HK-2 (cell line): ENCODE data around the gene DSPP.
"Not testable (repeated sequence)": the region's sequence is repeated elsewhere in the genome, so short reads cannot be mapped to it uniquely, and the experiment has no call there.

Experiments
- DNase-seq: peaks from one replicate; pipeline ENCODE4 v3.0.0-alpha.2; 2018; ENCODE audit not compliant: unreplicated experiment

The DSPP gene

GRCh38 chr4:87608229-87608628 is at the start of gene DSPP:
Gene DSPP, plus strand, starts transcription at chr4:87608529. Its CDS starts 2,380 bp downstream, at chr4:87610909.
- no peak for DNase-seq

- DNase-seq = no peak
Observed at GRCh38 chr4:87559090-87559837, 49.1 kb upstream of the DSPP start.

- no peak for DNase-seq
Observed at GRCh38 chr4:87560802-87561201, 47.5 kb upstream of the DSPP start.

- DNase-seq = no peak
Observed at GRCh38 chr4:87565746-87566145, 42.6 kb upstream of the DSPP start.

GRCh38 chr4:87566276-87566675 is 42.1 kb upstream of the DSPP start:
- DNase-seq = no peak

- no peak for DNase-seq
Observed at GRCh38 chr4:87567191-87567590, 41.1 kb upstream of the DSPP start.

- no peak for DNase-seq
Observed at GRCh38 chr4:87570290-87570805, 38.0 kb upstream of the DSPP start.

GRCh38 chr4:87574376-87574775 is 34.0 kb upstream of the DSPP start:
- not testable (repeated sequence) for DNase-seq

GRCh38 chr4:87574996-87575395 is 33.3 kb upstream of the DSPP start:
- no peak for DNase-seq

- no peak for DNase-seq
Observed at GRCh38 chr4:87575408-87575807, 32.9 kb upstream of the DSPP start.

- no peak for DNase-seq
Observed at GRCh38 chr4:87575983-87576382, 32.3 kb upstream of the DSPP start.

GRCh38 chr4:87579478-87579877 is 28.9 kb upstream of the DSPP start:
- no peak for DNase-seq

GRCh38 chr4:87580057-87580456 is 28.3 kb upstream of the DSPP start:
- DNase-seq = no peak

GRCh38 chr4:87584222-87584908 is 24.0 kb upstream of the DSPP start:
- DNase-seq = no peak

- peak; percentile 7 for DNase-seq
Observed at GRCh38 chr4:87589531-87589930, 18.8 kb upstream of the DSPP start.

- DNase-seq = no peak
Observed at GRCh38 chr4:87592124-87592523, 16.2 kb upstream of the DSPP start.

- DNase-seq = no peak
Observed at GRCh38 chr4:87601361-87601760, 7.0 kb upstream of the DSPP start.

GRCh38 chr4:87614292-87614890 is 6.1 kb downstream of the DSPP start:
- DNase-seq = no peak

GRCh38 chr4:87616268-87616667 is 7.9 kb downstream of the DSPP start:
- DNase-seq = no peak

- DNase-seq = no peak
Observed at GRCh38 chr4:87620086-87620485, 11.8 kb downstream of the DSPP start.

- no peak for DNase-seq
Observed at GRCh38 chr4:87620491-87620890, 12.2 kb downstream of the DSPP start.

- DNase-seq = no peak
Observed at GRCh38 chr4:87622303-87622702, 14.0 kb downstream of the DSPP start.

- no peak for DNase-seq
Observed at GRCh38 chr4:87624698-87625097, 16.4 kb downstream of the DSPP start.
